Measurements from ENCODE around the gene CWH43. TPM values are rescaled to one million over a fixed set of nuclear protein-coding genes. Genes with fewer than 3 reads are reported as not detected.
"Not testable (repeated sequence)": the region's sequence is repeated elsewhere in the genome, so short reads cannot be mapped to it uniquely, and the experiment has no call there.

Gene CWH43
- total RNA-seq, 1 donor from 2014 or later = not detected

GRCh38 chr4:49044270-49044669 lies 58.2 kb downstream of the CWH43 start:
- H3K9me3 Mint-ChIP-seq = peaks cover 58% of the 10 kb centered on the region
- no peak for DNase-seq (ENCODE audit: low spot score in 2 of 2, unreplicated experiment in 2 of 2)
- no peaks in the 10 kb centered on the region for H3K36me3 Mint-ChIP-seq

GRCh38 chr4:49058306-49058705 lies 72.2 kb downstream of the CWH43 start:
- Mint-ChIP-seq H3K36me3 (no peaks in the 10 kb centered on the region), H3K9me3 (peaks cover 64% of the 10 kb centered on the region), H3K27me3 (ENCODE audit: low read depth) (no peaks in the 10 kb centered on the region), H3K4me3 (no peak overlapping the region), H3K4me1 (no peaks in the 10 kb centered on the region), H3K27ac (no peak overlapping the region)
- no peak for DNase-seq (ENCODE audit: low spot score in 2 of 2, unreplicated experiment in 2 of 2)
- no peak for TF ChIP-seq CTCF (IDR thresholded peaks at IDR 0.05; ENCODE audit: unreplicated experiment)

More at GRCh38 chr4:49044270-49044669, 58.2 kb downstream of the CWH43 start:
- no peaks in the 10 kb centered on the region for H3K4me1 Mint-ChIP-seq
- no peaks in the 10 kb centered on the region for H3K27me3 Mint-ChIP-seq (ENCODE audit: low read depth)
- no peak overlapping the region for H3K4me3 Mint-ChIP-seq
- H3K27ac Mint-ChIP-seq = no peak overlapping the region
- TF ChIP-seq CTCF (IDR thresholded peaks at IDR 0.05; ENCODE audit: unreplicated experiment) = no peak

- TF ChIP-seq CTCF (IDR thresholded peaks at IDR 0.05; ENCODE audit: unreplicated experiment) = no peak
- Mint-ChIP-seq H3K4me3 (no peak overlapping the region), H3K27me3 (ENCODE audit: low read depth) (no peaks in the 10 kb centered on the region), H3K4me1 (no peaks in the 10 kb centered on the region), H3K36me3 (no peaks in the 10 kb centered on the region), H3K27ac (no peak overlapping the region), H3K9me3 (peaks cover 65% of the 10 kb centered on the region)
- no peak for DNase-seq (ENCODE audit: low spot score in 2 of 2, unreplicated experiment in 2 of 2)
Measured at GRCh38 chr4:49063670-49064069, 77.6 kb downstream of the CWH43 start.

GRCh38 chr4:49072196-49072595 lies 86.1 kb downstream of the CWH43 start:
- H3K36me3 Mint-ChIP-seq; H3K4me3 Mint-ChIP-seq; H3K4me1 Mint-ChIP-seq; DNase-seq (ENCODE audit: low spot score in 2 of 2, unreplicated experiment in 2 of 2); H3K27me3 Mint-ChIP-seq (ENCODE audit: low read depth); H3K27ac Mint-ChIP-seq: not testable (repeated sequence)
- H3K9me3 Mint-ChIP-seq = peaks cover 50% of the 10 kb centered on the region

- not testable (repeated sequence) for H3K27ac Mint-ChIP-seq; H3K27me3 Mint-ChIP-seq (ENCODE audit: low read depth); H3K4me3 Mint-ChIP-seq; H3K4me1 Mint-ChIP-seq; DNase-seq (ENCODE audit: low spot score in 2 of 2, unreplicated experiment in 2 of 2)
- H3K9me3 Mint-ChIP-seq = peaks cover 29% of the 10 kb centered on the region
- peaks cover 17% of the 10 kb centered on the region for H3K36me3 Mint-ChIP-seq
Measured at GRCh38 chr4:49091883-49092282, 105.8 kb downstream of the CWH43 start.

- H3K4me1 Mint-ChIP-seq; H3K27me3 Mint-ChIP-seq (ENCODE audit: low read depth); DNase-seq (ENCODE audit: low spot score in 2 of 2, unreplicated experiment in 2 of 2); H3K4me3 Mint-ChIP-seq; H3K27ac Mint-ChIP-seq: not testable (repeated sequence)
- peaks cover 20% of the 10 kb centered on the region for H3K36me3 Mint-ChIP-seq
- H3K9me3 Mint-ChIP-seq = peaks cover 36% of the 10 kb centered on the region
Measured at GRCh38 chr4:49092608-49093135, 106.6 kb downstream of the CWH43 start.

- Mint-ChIP-seq H3K9me3 (peaks cover 60% of the 10 kb centered on the region), H3K36me3 (peaks cover 37% of the 10 kb centered on the region)
- H3K27me3 Mint-ChIP-seq (ENCODE audit: low read depth); H3K4me3 Mint-ChIP-seq; H3K27ac Mint-ChIP-seq; H3K4me1 Mint-ChIP-seq; DNase-seq (ENCODE audit: low spot score in 2 of 2, unreplicated experiment in 2 of 2): not testable (repeated sequence)
Measured at GRCh38 chr4:49096215-49096614, 110.1 kb downstream of the CWH43 start.

- DNase-seq (ENCODE audit: low spot score in 2 of 2, unreplicated experiment in 2 of 2); H3K27ac Mint-ChIP-seq; H3K4me1 Mint-ChIP-seq; H3K27me3 Mint-ChIP-seq (ENCODE audit: low read depth); H3K4me3 Mint-ChIP-seq: not testable (repeated sequence)
- Mint-ChIP-seq H3K36me3 (peaks cover 35% of the 10 kb centered on the region), H3K9me3 (peaks cover 56% of the 10 kb centered on the region)
Measured at GRCh38 chr4:49096627-49097026, 110.6 kb downstream of the CWH43 start.

- H3K27ac Mint-ChIP-seq; DNase-seq (ENCODE audit: low spot score in 2 of 2, unreplicated experiment in 2 of 2); H3K27me3 Mint-ChIP-seq (ENCODE audit: low read depth); H3K4me1 Mint-ChIP-seq; H3K4me3 Mint-ChIP-seq: not testable (repeated sequence)
- peaks cover 30% of the 10 kb centered on the region for H3K36me3 Mint-ChIP-seq
- peaks cover 52% of the 10 kb centered on the region for H3K9me3 Mint-ChIP-seq
Measured at GRCh38 chr4:49097071-49097470, 111.0 kb downstream of the CWH43 start.

GRCh38 chr4:49097505-49097904 lies 111.4 kb downstream of the CWH43 start:
- not testable (repeated sequence) for H3K4me1 Mint-ChIP-seq; DNase-seq (ENCODE audit: low spot score in 2 of 2, unreplicated experiment in 2 of 2); H3K27ac Mint-ChIP-seq; H3K4me3 Mint-ChIP-seq; H3K27me3 Mint-ChIP-seq (ENCODE audit: low read depth)
- Mint-ChIP-seq H3K36me3 (peaks cover 33% of the 10 kb centered on the region), H3K9me3 (peaks cover 51% of the 10 kb centered on the region)

GRCh38 chr4:49098034-49098759 lies 112.1 kb downstream of the CWH43 start:
- H3K4me1 Mint-ChIP-seq; H3K27ac Mint-ChIP-seq; H3K4me3 Mint-ChIP-seq; DNase-seq (ENCODE audit: low spot score in 2 of 2, unreplicated experiment in 2 of 2); H3K27me3 Mint-ChIP-seq (ENCODE audit: low read depth): not testable (repeated sequence)
- Mint-ChIP-seq H3K9me3 (peaks cover 50% of the 10 kb centered on the region), H3K36me3 (peaks cover 33% of the 10 kb centered on the region)

All from mesothelial cell of epicardium (in vitro differentiated cells).